Nephron (organoid): ENCODE results near the gene PCCB.

Experiments
- H3K27ac Mint-ChIP-seq, 3 experiments: 2 replicates each; pipeline ENCODE4 v1.8.0; 2020; ENCODE audit warnings: mixed read lengths in 3 of 3, mild to moderate bottlenecking in 2 of 3, moderate library complexity in 1 of 3
- H3K27me3 Mint-ChIP-seq: 2 replicates; pipeline ENCODE4 v1.8.0; 2021; ENCODE audit warnings: low read depth, mild to moderate bottlenecking, moderate library complexity, mixed read lengths
- H3K36me3 Mint-ChIP-seq: 2 replicates; pipeline ENCODE4 v1.8.0; 2020; ENCODE audit warnings: low read depth, mixed read lengths
- H3K4me1 Mint-ChIP-seq: 2 replicates; pipeline ENCODE4 v1.8.0; 2020; ENCODE audit warnings: mixed read lengths
- H3K4me3 Mint-ChIP-seq, 3 experiments: 2 replicates each; pipeline ENCODE4 v1.8.0; 2020; ENCODE audit warnings: mild to moderate bottlenecking in 3 of 3, mixed read lengths in 3 of 3, moderate library complexity in 2 of 3
- H3K9me3 Mint-ChIP-seq: 2 replicates; pipeline ENCODE4 v1.8.0; 2020; ENCODE audit warnings: mixed read lengths
- CTCF ChIP-seq, 3 experiments: fragments of 200-600 bp; sonication (generic); IDR thresholded peaks; one replicate each; pipeline ENCODE4 v1.5.0; 2021; ENCODE audit warnings: antibody characterized with exemption in 3 of 3; ENCODE audit not compliant: unreplicated experiment in 3 of 3

The PCCB gene

GRCh38 chr3:136293279-136293678, 43.1 kb downstream of the PCCB start:
- peaks cover 8% of the 10 kb centered on the region for H3K9me3 Mint-ChIP-seq
- peaks cover 72% of the 10 kb centered on the region for H3K36me3 Mint-ChIP-seq
- H3K4me1 Mint-ChIP-seq: no peaks in the 10 kb centered on the region
- no peak overlapping the region for H3K4me3 Mint-ChIP-seq
- no peaks in the 10 kb centered on the region for H3K27me3 Mint-ChIP-seq
- no peak overlapping the region for H3K27ac Mint-ChIP-seq
- TF ChIP-seq CTCF (IDR thresholded peaks at IDR 0.05; ENCODE audit: unreplicated experiment in 3 of 3): no peak

- Mint-ChIP-seq H3K27me3 (no peaks in the 10 kb centered on the region), H3K36me3 (peaks cover 80% of the 10 kb centered on the region), H3K9me3 (peaks cover 8% of the 10 kb centered on the region), H3K4me3 (no peak overlapping the region), H3K4me1 (no peaks in the 10 kb centered on the region), H3K27ac (no peak overlapping the region)
- TF ChIP-seq CTCF (IDR thresholded peaks at IDR 0.05; ENCODE audit: unreplicated experiment in 3 of 3): no peak
Observed at GRCh38 chr3:136294176-136294575, 44.0 kb downstream of the PCCB start.

- Mint-ChIP-seq H3K4me3 (no peak overlapping the region), H3K9me3 (no peaks in the 10 kb centered on the region), H3K27me3 (no peaks in the 10 kb centered on the region), H3K27ac (no peak overlapping the region), H3K36me3 (peaks cover 77% of the 10 kb centered on the region), H3K4me1 (no peaks in the 10 kb centered on the region)
- TF ChIP-seq CTCF (IDR thresholded peaks at IDR 0.05; ENCODE audit: unreplicated experiment in 3 of 3): no peak
Observed at GRCh38 chr3:136296960-136297359, 46.8 kb downstream of the PCCB start.

- Mint-ChIP-seq H3K4me1 (no peaks in the 10 kb centered on the region), H3K27me3 (no peaks in the 10 kb centered on the region), H3K27ac (no peak overlapping the region), H3K36me3 (peaks cover 70% of the 10 kb centered on the region), H3K4me3 (no peak overlapping the region), H3K9me3 (no peaks in the 10 kb centered on the region)
- TF ChIP-seq CTCF (IDR thresholded peaks at IDR 0.05; ENCODE audit: unreplicated experiment in 3 of 3): no peak
Observed at GRCh38 chr3:136297826-136298225, 47.7 kb downstream of the PCCB start.

GRCh38 chr3:136300444-136300843, 50.3 kb downstream of the PCCB start:
- peaks cover 54% of the 10 kb centered on the region for H3K36me3 Mint-ChIP-seq
- no peaks in the 10 kb centered on the region for H3K4me1 Mint-ChIP-seq
- H3K27me3 Mint-ChIP-seq: no peaks in the 10 kb centered on the region
- H3K9me3 Mint-ChIP-seq: no peaks in the 10 kb centered on the region
- no peak overlapping the region for H3K27ac Mint-ChIP-seq
- no peak for TF ChIP-seq CTCF (IDR thresholded peaks at IDR 0.05; ENCODE audit: unreplicated experiment in 3 of 3)
- no peak overlapping the region for H3K4me3 Mint-ChIP-seq

- Mint-ChIP-seq H3K27me3 (no peaks in the 10 kb centered on the region), H3K4me1 (no peaks in the 10 kb centered on the region), H3K27ac (no peak overlapping the region), H3K36me3 (peaks cover 53% of the 10 kb centered on the region), H3K4me3 (no peak overlapping the region), H3K9me3 (peaks cover 10% of the 10 kb centered on the region)
- no peak for TF ChIP-seq CTCF (IDR thresholded peaks at IDR 0.05; ENCODE audit: unreplicated experiment in 3 of 3)
Observed at GRCh38 chr3:136305879-136306278, 55.7 kb downstream of the PCCB start.
